GM21529 (cell line): Measurements from ENCODE around the gene CCNT2.
"Not testable (repeated sequence)": the region's sequence is repeated elsewhere in the genome, so short reads cannot be mapped to it uniquely, and the experiment has no call there.

Experiments
- ATAC-seq: cut with Tn5 transposase; IDR thresholded peaks from one replicate; pipeline ENCODE4 v1.9.1; 2021; ENCODE audit not compliant: unreplicated experiment

CCNT2 gene

GRCh38 chr2:134917888-134918525, 615 bp upstream of the CCNT2 start:
- peak; percentile 72 for ATAC-seq

GRCh38 chr2:134919341-134920210, 954 bp downstream of the CCNT2 start:
- no peak for ATAC-seq

- no peak for ATAC-seq
Measured at GRCh38 chr2:134924912-134925311, 6.3 kb downstream of the CCNT2 start.

- ATAC-seq: no peak
Measured at GRCh38 chr2:134926231-134926931, 7.8 kb downstream of the CCNT2 start.

GRCh38 chr2:134927195-134927594, 8.6 kb downstream of the CCNT2 start:
- no peak for ATAC-seq

GRCh38 chr2:134932864-134933526, 14.4 kb downstream of the CCNT2 start:
- no peak for ATAC-seq

GRCh38 chr2:134933732-134934131, 15.1 kb downstream of the CCNT2 start:
- ATAC-seq: no peak

- no peak for ATAC-seq
Measured at GRCh38 chr2:134934150-134934549, 15.5 kb downstream of the CCNT2 start.

- no peak for ATAC-seq
Measured at GRCh38 chr2:134934641-134935040, 16.0 kb downstream of the CCNT2 start.

- ATAC-seq: no peak
Measured at GRCh38 chr2:134936691-134937090, 18.1 kb downstream of the CCNT2 start.

- peak; percentile 96 for ATAC-seq
Measured at GRCh38 chr2:134943540-134943939, 24.9 kb downstream of the CCNT2 start.

- no peak for ATAC-seq
Measured at GRCh38 chr2:134944975-134945374, 26.4 kb downstream of the CCNT2 start.

- ATAC-seq: no peak
Measured at GRCh38 chr2:134946073-134946472, 27.5 kb downstream of the CCNT2 start.

GRCh38 chr2:134949981-134950708, 31.5 kb downstream of the CCNT2 start:
- ATAC-seq: no peak

GRCh38 chr2:134950886-134951285, 32.3 kb downstream of the CCNT2 start:
- no peak for ATAC-seq

- ATAC-seq: no peak
Measured at GRCh38 chr2:134952608-134953007, 34.0 kb downstream of the CCNT2 start.

GRCh38 chr2:134954065-134954464, 35.4 kb downstream of the CCNT2 start:
- no peak for ATAC-seq

GRCh38 chr2:134955744-134956143, 37.1 kb downstream of the CCNT2 start:
- no peak for ATAC-seq

- ATAC-seq: no peak
Measured at GRCh38 chr2:134957477-134957876, 38.9 kb downstream of the CCNT2 start.

GRCh38 chr2:134967166-134967565, 48.5 kb downstream of the CCNT2 start:
- not testable (repeated sequence) for ATAC-seq
